ENCODE measurements around the gene CUZD1. TPM values are rescaled to one million over a fixed set of nuclear protein-coding genes. Genes with fewer than 3 reads are reported as not detected.

Gene CUZD1
- total and polyA plus RNA-seq, 2 of the 13 experiments (the other 11 are each of a cell fraction or from before 2014, with no cell fraction given), result 0.22 to 0.29 TPM

GRCh38 chr10:122830273-122830964 is 15.2 kb downstream of the CUZD1 start:
- Histone ChIP-seq H3K9me3 (ENCODE audit: low read length) (no peaks in the 10 kb centered on the region), H4K20me1 (ENCODE audit: insufficient read depth, low read length) (no peaks in the 10 kb centered on the region), H3K27ac (ENCODE audit: extremely low read length, insufficient read depth, low read length) (no peak overlapping the region), H3K4me2 (ENCODE audit: low read depth, low read length) (no peak overlapping the region), H2AFZ (ENCODE audit: low read length) (no peak overlapping the region), H3K4me1 (ENCODE audit: insufficient read depth, low read length) (no peaks in the 10 kb centered on the region), H3K4me3 (replicated peaks in 1 of 3; ENCODE audit: insufficient read depth in 1 of 3, low read depth in 2 of 3, low read length in 3 of 3) (no peak overlapping the region), H3K9ac (ENCODE audit: insufficient read depth, low read depth, low read length) (no peak overlapping the region), H3K27me3 (ENCODE audit: control insufficient read depth in 1 of 2, insufficient read depth in 2 of 2, low read length in 2 of 2) (peaks cover 4 to 11% of the 10 kb centered on the region in 2 experiments; a peak in 3 of 5 replicates), H3K36me3 (replicated peaks in 1 of 2; ENCODE audit: control insufficient read depth in 1 of 2, insufficient read depth in 2 of 2, low read length in 2 of 2) (no peaks in the 10 kb centered on the region), H3K79me2 (ENCODE audit: insufficient read depth, low read length) (no peaks in the 10 kb centered on the region)
- no peak for ATAC-seq
- no peak for FAIRE-seq
- in situ Hi-C loops (cut with HindIII; ENCODE audit: extremely low pct_ligation_motif_present, low pct_unique_long_range_greater_than_20kb), result no loop called here
- POLR2A ChIA-PET, result no interaction called here
- no TSS peak for BruUV-seq (replicated peaks)
- no peak for TF ChIP-seq ZNF407 (CRISPR knock-in tag; IDR thresholded peaks at IDR 0.05; ENCODE audit: not compliant biosample characterization)
- no peak for TF ChIP-seq E2F1 (CRISPR knock-in tag; IDR thresholded peaks at IDR 0.05)
- TF ChIP-seq ZKSCAN1 (IDR thresholded peaks at IDR 0.05; ENCODE audit: low read length), result no peak
- no peak for TF ChIP-seq ZNF121 (CRISPR knock-in tag; IDR thresholded peaks at IDR 0.05)
- TF ChIP-seq SSRP1 (CRISPR knock-in tag; IDR thresholded peaks at IDR 0.05), result no peak
- intact Hi-C loops (cut with micrococcal nuclease; ENCODE audit: unreplicated experiment), result no loop called here
- DNase-seq (ENCODE audit: low spot score), result no peak
- 53% methylated on average over 7 of the region's 7 CpGs for WGBS (ENCODE audit: low lambda C conversion rate)
- CTCF ChIA-PET (ENCODE audit: low intra/inter-chr PET ratio, low total read pairs), result no interaction called here
